ENCODE results near the gene NUDT21.

Gene NUDT21

DNA sequence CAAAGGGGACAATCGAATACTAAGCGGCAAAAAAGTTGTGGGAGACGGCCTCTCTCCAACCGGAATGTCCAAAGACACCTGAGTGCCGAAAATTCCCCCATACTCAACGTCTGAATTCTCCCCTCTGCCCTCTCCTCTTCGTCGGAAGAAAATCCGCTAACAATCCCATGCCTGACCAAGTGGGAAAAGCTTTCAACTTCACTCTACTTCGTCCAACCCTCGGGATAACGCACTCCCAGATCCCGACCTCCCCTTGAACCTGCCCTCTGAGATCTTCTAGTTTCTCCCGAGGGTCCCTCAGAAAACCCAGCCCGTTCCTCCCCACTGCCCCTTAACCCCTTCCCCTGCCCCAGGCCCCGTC, 26.7 kb downstream of the NUDT21 start:
- TF ChIP-seq, protein P1, sequence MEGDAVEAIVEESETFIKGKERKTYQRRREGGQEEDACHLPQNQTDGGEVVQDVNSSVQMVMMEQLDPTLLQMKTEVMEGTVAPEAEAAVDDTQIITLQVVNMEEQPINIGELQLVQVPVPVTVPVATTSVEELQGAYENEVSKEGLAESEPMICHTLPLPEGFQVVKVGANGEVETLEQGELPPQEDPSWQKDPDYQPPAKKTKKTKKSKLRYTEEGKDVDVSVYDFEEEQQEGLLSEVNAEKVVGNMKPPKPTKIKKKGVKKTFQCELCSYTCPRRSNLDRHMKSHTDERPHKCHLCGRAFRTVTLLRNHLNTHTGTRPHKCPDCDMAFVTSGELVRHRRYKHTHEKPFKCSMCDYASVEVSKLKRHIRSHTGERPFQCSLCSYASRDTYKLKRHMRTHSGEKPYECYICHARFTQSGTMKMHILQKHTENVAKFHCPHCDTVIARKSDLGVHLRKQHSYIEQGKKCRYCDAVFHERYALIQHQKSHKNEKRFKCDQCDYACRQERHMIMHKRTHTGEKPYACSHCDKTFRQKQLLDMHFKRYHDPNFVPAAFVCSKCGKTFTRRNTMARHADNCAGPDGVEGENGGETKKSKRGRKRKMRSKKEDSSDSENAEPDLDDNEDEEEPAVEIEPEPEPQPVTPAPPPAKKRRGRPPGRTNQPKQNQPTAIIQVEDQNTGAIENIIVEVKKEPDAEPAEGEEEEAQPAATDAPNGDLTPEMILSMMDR (IDR thresholded peaks at IDR 0.05; ENCODE audit: borderline replicate concordance, insufficient read depth, low read depth, low read length): no peak
- H3K4me3 ChIP-seq (ENCODE audit: low read depth, low read length): peak overlapping the region; percentile 73

DNA sequence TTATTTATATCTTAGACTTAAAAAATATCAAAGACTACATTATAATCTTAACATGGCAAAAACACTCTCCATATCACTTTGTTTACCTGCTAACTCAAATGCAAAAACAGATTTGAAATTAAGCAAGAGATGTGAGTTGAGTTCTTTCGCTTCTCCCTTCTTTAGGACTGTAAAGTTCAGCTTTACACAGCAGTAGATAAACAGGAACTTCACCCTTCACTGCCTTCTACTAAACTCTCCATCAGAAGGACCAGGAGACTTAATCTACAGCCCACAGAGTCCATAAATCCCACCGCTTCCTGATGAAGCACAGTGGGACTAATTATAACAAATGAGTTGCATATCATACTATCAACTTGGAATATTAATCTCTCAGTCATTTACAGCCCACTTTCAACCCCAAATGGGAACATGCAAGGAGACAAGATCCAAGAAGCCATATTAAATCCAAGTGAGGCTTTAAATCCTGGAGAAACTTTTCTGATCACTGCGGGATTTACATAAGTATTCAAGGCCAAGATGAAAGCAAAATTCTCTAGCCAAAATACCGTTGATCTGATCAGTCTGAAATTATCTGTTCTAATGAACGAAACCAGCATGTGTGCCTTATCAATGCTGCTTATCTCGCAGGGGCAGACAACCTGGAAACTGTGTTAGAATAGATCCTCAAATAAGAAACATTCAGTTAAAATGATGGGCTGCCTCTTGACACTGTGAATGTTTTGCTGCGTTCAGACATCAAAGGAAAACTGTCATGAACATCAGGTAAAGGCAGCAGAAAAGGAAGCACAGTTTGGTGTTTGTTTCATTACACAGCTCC, 27.3 kb downstream of the NUDT21 start:
- TF ChIP-seq, protein P1 (IDR thresholded peaks at IDR 0.05; ENCODE audit: borderline replicate concordance, insufficient read depth, low read depth, low read length): no peak
- H3K4me3 ChIP-seq (ENCODE audit: low read depth, low read length): peak overlapping the region; percentile 73

DNA sequence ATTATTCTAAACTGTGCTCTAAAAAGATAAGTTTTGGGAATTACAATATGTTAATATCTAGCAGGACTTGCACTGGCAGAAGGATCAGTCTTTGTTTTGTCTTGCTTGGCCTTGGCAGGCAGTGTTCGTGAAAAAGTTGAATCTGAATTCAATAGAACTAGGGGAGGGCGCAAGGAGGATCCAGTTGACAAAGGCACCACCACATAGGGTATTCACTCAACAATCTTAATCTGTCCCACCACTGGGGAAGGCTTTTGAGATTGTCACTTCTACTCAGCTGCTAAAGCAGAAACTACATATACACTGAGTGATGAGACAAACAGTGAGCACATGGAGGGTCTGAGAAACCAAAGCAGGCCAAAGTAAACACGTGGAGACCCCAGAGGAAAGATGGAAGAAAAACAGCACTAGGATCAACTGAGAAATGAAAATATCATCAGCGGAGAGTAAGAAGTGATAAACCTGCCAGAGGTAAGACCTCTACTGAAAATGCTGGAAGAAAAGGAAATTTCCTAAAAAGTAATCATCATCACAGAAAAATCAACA, 28.2 kb downstream of the NUDT21 start:
- TF ChIP-seq, protein P1 (IDR thresholded peaks at IDR 0.05; ENCODE audit: borderline replicate concordance, insufficient read depth, low read depth, low read length): no peak
- H3K4me3 ChIP-seq (ENCODE audit: low read depth, low read length): no peak overlapping the region

DNA sequence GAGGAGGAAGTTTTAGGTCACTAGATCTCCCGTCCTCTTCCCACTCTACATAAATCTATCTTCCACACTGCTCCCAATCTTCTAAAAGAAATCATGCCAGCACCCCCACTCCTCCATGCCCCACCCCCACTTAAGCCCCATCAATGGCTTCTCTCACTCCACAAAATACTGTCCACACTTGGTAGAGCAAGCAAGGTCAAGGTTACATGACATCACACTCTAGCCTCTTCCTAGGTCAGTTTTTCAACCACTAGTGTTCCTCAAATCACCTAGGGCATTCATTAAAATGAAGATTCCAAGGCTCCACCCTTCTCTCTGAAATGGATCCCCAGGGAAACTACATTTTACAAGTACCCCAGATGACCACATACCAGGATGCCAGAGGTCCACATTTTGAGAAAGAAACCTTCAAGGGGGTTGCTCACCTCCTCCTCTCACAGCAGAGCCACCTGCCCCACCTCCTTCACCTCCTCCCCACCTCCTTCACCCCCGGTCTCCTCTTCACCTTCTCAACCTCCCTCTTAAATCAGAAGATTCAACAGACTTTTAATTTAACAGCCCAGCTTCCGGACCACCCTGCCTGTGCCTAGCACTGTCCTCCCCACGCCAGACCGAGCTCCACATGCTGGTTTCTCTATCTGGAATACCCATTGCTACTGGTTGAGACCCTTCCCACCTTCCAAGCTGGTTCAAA, 29.0 kb downstream of the NUDT21 start:
- TF ChIP-seq, protein P1 (IDR thresholded peaks at IDR 0.05; ENCODE audit: borderline replicate concordance, insufficient read depth, low read depth, low read length): no peak
- peak overlapping the region; percentile 26 for H3K4me3 ChIP-seq (ENCODE audit: low read depth, low read length)

DNA sequence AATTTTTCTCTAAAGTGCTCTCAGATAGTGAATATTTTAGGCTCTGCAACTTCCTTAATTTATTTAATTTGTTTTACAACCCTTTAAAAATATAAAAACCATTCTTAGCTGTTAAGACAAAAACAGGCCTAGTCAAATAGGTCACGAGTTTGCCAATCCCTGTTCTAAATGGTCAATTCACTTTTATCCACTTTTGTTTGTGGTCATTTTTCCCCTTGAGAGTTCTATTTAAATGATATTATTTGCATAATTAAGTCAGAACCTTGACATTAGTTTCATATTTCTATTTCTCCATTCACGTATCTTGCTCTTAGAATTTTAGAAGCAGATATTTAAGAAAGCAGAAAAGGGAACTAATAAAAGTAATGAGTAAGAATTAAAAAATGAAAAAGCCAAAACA, 29.8 kb downstream of the NUDT21 start:
- no peak overlapping the region for H3K4me3 ChIP-seq (ENCODE audit: low read depth, low read length)
- TF ChIP-seq, protein P1 (IDR thresholded peaks at IDR 0.05; ENCODE audit: borderline replicate concordance, insufficient read depth, low read depth, low read length): no peak

DNA sequence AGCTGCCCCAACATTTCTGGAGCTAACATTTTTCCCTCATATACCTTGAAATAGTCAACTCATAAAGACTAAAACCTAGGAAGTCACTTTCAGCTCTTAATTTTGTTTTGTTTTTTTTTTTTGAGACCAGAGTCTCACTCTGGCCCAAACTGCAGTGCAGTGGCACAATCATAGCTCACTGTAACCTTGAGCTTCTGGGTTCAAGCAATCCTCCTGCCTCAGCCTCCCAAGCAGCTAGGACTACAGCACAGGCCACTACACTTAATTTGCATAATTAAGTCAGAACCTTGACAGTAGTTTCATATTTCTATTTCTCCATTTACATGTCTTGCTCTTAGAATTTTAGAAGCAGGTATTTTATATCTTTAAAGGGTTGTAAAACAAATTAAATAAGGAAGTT, 30.5 kb downstream of the NUDT21 start:
- H3K4me3 ChIP-seq (ENCODE audit: low read depth, low read length): no peak overlapping the region
- TF ChIP-seq, protein P1 (IDR thresholded peaks at IDR 0.05; ENCODE audit: borderline replicate concordance, insufficient read depth, low read depth, low read length): no peak

All from GM12875 (cell line).